GM12892 (cell line): ENCODE results near the gene PRKCZ.

Source experiments
- DNase-seq: peaks from one replicate; pipeline ENCODE4 v3.0.0; 2011; ENCODE audit not compliant: insufficient read length
- FAIRE-seq: peaks from 2 replicates; lab custom pipeline; 2011; peaks lifted over from hg19 to GRCh38; lab: Jason Lieb, UNC
- POLR2A ChIP-seq: IDR thresholded peaks from 2 replicates; pipeline ENCODE4 v1.6.1; 2011; ENCODE audit warnings: low read depth, low read length, control low read depth
- POLR2AphosphoS5 ChIP-seq: IDR thresholded peaks from 2 replicates; pipeline ENCODE4 v1.6.1; 2011; ENCODE audit warnings: low read depth, low read length, control low read depth
- TAF1 ChIP-seq: IDR thresholded peaks from 2 replicates; pipeline ENCODE4 v1.6.1; 2011; ENCODE audit warnings: low read depth, mild to moderate bottlenecking, control low read depth, low read length, borderline replicate concordance

Gene PRKCZ

DNA sequence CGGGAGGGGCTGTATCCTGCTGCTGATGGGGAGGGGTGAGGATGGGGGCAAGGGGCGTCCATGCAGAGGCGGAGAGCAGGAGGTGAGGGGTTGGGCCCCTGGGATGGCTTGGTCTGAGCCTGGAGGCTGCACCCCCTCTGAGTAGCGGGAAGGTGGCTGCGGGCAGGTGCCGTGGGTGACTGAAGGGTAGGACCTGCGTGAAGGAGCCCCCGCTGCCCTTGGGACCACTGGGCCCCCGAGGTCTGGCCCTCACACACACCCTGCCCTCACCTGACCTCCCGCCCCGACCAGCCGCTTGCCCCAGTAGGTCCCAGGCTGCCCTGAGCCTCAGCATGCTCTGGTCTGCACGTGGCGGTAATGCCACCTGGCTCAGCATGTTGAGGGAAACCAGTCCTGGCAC lies 165.1 kb downstream of the PRKCZ start:
- no peak for DNase-seq
- TF ChIP-seq POLR2A (no peak), POLR2AphosphoS5 (no peak), TAF1 (no peak)
- no peak for FAIRE-seq

DNA sequence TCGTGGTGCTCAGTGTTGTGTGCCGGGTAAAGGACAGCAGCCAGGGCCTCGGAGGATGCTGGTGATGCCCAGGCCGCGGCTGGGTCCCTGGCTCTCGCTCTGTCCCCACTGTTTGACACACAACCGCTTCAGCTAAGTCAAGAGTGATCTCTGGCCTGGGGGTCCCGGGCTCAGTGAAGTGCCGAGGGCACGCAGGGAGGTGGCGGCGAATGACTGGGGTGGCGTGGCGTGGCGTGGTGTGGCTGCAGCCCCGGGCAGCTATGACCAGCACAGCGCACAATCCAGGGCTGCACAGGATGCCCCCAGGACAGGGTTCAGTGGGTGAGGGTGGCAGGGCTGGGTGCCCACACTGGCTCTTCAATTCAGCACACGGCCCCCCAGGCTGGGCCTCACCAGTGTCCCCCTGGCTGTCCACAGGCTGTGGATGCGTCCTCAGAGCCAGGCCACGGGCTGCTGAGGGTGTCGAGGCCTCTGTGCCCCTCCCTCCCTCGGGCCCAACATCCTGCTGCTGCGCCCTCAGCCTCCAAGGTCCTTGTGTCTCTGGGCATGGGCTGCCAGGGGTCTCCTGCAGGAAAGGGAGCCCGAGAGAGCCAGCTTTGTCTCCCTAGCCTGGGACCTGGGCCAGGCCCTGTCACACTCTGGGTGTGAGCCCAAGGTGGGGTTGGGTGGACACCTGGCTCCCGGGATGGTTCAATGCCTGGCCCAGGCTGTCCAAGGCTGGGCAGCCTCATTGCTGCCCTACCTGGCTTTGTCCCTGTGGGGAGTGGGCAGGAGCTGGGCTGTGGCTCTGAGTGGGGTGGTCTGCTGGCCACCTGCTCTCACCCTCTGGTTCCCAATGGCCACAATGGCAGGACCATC lies 165.9 kb downstream of the PRKCZ start:
- FAIRE-seq (no peak), DNase-seq (no peak)
- TF ChIP-seq POLR2AphosphoS5 (no peak), TAF1 (no peak), POLR2A (no peak)

DNA sequence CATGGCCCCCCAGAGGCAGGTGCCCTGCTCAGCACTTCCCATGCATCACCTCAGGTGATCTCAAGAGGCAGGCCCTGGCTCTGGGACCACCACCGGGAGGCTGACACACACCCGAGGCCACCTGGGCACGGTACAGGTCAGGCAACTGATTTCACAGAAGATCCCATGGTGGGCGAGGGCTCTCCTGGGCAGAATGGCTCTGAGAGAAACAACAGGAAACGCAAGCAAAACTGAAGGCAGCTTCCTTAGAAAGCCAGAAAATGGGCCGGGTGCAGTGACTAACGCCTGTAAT lies 166.5 kb downstream of the PRKCZ start:
- no peak for TF ChIP-seq TAF1
- no peak for TF ChIP-seq POLR2A
- no peak for TF ChIP-seq POLR2AphosphoS5
- DNase-seq (no peak), FAIRE-seq (no peak)

DNA sequence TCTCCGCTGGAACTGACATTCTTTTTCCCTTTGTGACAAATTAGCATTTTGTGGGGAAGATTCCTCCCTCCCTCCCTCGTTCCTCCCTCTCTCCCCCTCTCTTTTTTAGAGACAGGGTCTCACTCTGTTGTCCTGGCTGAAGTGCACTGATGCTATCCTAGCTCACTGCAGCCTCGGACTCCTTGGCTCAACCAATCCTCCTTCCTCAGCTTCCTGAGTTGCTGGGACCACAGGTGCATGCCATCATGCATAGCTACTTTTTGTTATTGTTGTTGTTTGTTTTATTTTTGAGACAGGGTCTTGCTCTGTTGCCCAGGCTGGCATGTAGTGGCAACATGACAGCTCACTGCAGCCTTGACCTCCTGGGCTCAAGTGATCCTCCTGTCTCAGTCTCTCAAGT lies 171.1 kb downstream of the PRKCZ start:
- TF ChIP-seq TAF1 (no peak), POLR2A (no peak), POLR2AphosphoS5 (no peak)
- no peak for FAIRE-seq

DNA sequence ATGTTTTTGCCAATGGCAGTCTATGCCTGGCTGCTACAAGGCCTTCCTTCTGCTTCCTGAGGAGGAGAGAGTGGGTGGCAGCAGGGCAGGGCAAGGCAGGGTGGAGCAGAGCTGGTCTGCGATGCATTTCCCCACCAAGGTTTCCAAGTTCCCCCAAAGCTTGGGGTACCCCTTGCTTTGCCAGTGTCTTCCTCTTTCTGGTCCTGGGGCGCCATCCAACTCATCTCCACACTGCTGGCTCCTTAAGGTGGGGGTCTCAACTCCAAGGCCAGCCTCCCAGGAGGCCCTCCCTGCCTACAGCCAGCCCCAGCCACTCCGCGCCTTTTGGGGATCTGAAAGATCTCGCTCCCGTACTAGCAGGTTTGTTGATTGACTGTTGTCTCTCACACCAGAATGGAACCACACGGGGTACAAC lies 174.0 kb downstream of the PRKCZ start:
- DNase-seq (no peak), FAIRE-seq (no peak)
- TF ChIP-seq POLR2A = no peak
- no peak for TF ChIP-seq POLR2AphosphoS5
- no peak for TF ChIP-seq TAF1

More for the DNA sequence above, 171.1 kb downstream of the PRKCZ start:
- no peak for DNase-seq

DNA sequence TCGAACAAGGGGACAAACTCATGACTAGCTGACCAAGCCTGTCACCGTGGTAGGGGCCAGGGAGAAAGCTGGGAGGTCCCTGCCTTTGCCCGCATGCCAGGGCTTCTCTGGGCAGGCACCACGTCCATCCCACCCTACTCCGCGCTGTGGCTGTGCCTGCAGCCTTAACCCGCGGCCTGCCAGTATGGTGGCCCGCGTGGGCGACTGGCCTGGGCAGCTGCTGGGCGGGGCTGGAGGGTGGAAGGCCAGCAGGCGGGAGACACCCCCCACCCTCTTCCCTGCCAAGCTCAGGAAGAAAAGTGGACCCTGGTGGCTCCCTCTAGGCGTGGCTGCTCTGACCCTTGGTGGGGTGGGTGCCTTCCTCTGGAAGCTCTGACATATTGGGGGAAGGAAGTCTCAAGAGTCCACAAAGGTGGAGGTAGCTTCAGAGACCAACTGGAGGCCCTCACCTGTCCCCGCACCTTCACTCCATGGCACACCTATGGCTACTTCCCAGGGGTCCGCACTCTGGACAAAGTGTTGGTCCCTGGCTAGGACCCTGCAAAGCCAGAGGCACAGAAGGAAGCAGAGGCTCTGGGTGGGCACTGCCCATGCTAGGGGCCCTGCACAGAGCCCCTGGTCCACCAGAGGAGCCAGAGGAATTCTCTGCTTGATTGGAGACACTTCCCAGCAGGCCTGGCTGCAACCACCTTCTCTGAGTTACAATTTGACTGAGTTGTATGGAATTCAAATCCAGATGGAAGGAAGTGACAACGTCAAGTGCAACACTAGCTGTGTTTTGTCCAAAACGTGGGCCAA lies 174.6 kb downstream of the PRKCZ start:
- no peak for FAIRE-seq
- TF ChIP-seq POLR2A = no peak
- no peak for TF ChIP-seq TAF1
- TF ChIP-seq POLR2AphosphoS5 = no peak
- no peak for DNase-seq

DNA sequence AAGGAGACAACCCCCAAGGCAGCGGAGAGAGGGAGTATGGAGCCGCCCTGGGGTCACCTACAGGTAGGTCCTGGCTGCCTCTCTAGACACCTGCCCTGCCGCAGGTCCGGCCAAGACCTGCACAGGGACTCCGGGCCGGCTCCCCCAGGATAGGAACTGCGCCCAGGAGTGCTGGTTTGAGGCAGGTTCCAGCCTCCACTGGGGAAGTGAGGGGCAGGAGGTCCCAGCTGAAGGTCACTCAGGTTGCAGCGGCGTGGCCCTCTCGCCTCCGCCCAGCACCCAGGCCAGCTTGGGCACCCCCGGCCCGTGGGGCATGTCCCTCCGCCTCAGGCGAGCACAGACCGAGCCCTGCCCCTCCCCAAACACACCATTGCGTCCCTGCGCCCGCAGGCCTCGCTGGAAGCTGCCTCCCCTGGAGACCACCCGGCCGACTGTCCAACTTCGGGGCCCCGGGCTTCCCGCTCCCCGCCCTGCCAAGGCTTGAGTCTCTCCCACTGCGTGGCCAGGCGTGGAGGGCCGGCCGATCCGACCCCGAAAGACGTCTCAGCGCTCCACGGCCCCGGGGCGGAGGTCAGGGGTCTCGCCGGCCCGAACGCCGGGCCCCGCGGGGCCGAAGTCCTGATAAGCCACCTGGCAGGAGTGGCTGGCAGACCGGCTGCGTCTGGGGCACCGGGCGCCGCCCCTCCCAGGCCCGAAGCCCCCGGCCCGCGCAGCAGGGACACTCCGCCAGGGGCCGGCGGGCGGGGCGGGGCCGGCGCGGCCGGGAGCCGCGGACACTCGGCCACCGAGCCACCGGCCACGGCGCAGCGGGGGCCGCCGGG lies 176.5 kb downstream of the PRKCZ start:
- no peak for DNase-seq
- no peak for FAIRE-seq
- TF ChIP-seq TAF1 (no peak), POLR2A (no peak), POLR2AphosphoS5 (no peak)

DNA sequence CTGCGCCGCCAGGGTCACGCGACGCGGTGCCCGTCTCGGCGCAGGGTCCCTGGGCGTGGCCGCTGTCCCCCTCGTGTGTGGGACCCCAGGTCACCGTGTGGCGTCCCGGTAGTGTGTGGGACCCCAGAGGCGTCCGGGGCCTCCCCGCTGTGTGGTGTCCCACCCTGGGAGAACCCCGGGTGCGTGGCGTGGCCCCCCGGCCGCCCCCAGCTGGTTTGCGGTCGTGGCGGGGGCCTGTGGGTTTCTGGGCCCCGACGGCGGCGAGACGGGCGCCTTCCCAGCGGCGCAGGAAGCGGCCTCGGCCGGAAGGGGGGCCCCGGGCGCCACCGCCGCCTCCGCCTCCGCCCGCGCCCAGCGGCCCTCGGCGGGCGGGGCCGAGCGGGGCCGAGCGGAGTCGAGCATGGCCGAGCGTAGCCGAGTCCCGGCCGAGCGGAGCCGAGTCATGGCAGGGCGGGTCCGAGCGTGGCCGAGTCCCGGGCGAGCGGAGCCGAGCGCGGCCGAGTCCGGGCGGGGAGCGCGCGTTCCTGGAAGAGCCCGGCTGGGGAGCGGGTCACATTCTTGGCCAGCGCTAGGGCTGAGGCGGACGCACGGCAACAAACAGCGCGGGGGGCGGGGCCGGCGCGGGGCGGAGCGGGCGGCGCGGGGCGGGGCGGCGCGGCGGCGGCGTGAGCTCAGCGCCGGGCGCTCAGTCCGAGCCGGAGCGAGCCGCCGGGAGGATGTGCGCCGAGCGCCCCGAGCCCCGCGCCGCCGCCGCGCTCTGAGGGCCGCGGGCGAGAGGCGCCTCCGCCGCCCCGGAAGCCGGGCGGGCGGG lies 177.3 kb downstream of the PRKCZ start:
- peak; percentile 92; the same call in 1 of the 2 replicates for TF ChIP-seq TAF1
- no peak; the same call in 1 of the 2 replicates for TF ChIP-seq POLR2A
- peak; percentile 99 for FAIRE-seq
- DNase-seq = peak; percentile 99

DNA sequence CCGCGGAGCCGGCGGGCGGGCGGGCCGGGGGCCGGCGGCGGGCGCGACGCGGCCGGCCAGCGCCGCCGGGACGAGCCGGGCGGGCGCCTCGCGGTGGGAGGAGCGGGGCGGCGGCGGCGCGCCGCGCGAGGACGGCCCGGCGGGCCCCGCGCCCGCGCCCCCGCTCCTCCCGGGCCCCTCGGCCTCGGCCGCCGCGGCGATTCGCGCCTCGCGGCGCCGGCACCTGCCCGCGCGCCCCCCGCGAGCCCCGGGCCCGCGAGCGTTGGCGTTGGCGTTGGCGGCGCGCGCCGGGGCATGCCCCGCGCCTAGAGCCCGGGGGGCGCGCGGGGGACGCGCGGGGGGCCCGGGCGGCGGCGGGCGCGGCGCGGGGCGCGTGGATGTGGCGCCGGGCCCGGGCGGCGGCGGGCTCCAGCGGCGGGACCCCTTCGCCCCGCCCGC lies 178.0 kb downstream of the PRKCZ start, which contains the start of gene SKI:
SKI (plus strand) TSS at position 163 of the 438 bp plus-strand sequence. CDS start 448 bp downstream, outside the sequence.
- DNase-seq (no peak), FAIRE-seq (no peak)
- no peak for TF ChIP-seq TAF1
- no peak for TF ChIP-seq POLR2AphosphoS5
- no peak for TF ChIP-seq POLR2A

DNA sequence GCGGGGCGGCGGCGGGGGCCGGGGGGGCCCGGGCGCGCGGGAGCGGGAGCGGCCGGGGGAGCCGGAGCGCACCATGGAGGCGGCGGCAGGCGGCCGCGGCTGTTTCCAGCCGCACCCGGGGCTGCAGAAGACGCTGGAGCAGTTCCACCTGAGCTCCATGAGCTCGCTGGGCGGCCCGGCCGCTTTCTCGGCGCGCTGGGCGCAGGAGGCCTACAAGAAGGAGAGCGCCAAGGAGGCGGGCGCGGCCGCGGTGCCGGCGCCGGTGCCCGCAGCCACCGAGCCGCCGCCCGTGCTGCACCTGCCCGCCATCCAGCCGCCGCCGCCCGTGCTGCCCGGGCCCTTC lies 178.5 kb downstream of the PRKCZ start:
- DNase-seq (no peak), FAIRE-seq (no peak)
- no peak for TF ChIP-seq TAF1
- no peak for TF ChIP-seq POLR2AphosphoS5
- no peak for TF ChIP-seq POLR2A
